Pons (tissue), 1 donor: ENCODE data around the gene LENG9.
"Not testable (repeated sequence)": the region's sequence is repeated elsewhere in the genome, so short reads cannot be mapped to it uniquely, and the experiment has no call there.

Experiments used
- DNase-seq: peaks from one replicate; pipeline ENCODE4 v3.0.0-alpha.2; 2016; ENCODE audit warnings: low spot score

Gene LENG9

DNA sequence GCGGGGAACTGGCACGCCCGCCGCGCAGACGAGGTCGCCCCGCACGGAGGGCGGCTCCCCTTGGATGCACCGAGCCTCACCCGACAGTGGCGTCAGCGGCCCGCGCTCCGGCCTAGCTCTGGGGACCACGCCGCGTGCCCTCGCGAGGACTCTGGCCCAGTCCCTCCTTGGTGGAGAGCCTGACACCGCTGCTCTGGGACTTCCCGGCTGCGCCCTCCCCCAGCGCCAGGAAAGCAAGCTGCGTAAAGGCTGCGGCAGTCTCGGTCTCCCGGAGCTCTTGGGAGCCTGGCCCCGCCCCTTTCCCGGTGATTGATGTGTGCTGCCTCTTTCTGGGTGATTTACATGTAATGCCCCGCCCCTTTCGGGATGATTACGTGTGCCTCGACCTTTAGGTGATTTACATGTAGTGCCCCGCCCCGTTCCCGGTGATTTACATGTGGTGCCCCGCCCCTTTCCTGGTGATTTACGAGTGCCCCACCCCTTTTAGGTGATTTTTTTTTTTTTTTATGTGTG, at the start of gene LENG9:
TSS of gene LENG9 (minus strand) at position 248 of the 513 bp plus-strand sequence. CDS start 252 bp downstream, outside the sequence.
- peak; percentile 99 for DNase-seq

DNA sequence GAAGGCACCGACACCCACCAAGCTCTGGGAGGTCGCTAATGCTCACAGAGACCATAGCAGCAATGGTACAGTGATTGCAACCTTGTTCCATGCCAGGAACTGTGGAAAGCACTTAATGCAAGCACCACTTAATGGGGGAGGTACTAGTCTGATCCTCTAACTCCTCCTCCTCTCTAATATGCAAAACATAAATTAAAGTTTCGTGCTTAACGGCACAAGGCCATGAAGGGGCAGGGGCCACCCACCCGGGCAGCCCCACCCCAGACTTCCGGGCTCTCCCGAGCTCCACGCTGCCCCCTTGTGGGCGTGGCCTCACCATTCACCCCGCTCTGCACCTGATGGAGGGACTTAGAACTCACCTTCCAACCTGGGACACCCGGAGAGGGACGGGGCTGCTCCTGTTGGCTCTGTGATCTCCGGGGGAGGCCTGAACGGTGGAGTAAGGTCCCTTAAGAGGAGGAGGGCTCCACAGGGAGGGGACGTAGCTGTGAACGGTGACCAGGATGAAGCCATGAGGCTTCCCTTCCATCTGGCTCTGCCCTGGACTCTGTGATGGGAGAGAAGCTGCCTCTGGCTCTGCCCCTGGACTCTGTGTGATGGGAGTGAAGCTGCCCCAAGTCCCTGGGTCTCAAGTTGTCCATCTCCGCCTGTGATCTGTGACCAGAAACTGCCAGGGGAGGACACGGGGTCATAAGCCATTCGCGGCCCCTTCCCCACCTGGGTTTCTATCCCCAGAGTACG, 45.8 kb upstream of the LENG9 start:
- not testable (repeated sequence) for DNase-seq

- DNase-seq, result not testable (repeated sequence)
These were observed 44.9 kb upstream of the LENG9 start for GRCh38 chr19:54508487-54508886.

DNA sequence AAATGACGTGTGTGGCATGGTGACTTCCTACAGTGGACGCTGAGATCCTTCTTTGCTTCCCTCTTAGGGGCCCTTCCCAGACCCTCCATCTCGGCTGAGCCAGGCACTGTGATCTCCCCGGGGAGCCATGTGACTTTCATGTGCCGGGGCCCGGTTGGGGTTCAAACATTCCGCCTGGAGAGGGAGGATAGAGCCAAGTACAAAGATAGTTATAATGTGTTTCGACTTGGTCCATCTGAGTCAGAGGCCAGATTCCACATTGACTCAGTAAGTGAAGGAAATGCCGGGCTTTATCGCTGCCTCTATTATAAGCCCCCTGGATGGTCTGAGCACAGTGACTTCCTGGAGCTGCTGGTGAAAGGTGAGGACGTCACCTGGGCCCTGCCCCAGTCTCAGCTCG, 44.2 kb upstream of the LENG9 start:
- no peak for DNase-seq

- not testable (repeated sequence) for DNase-seq
These were observed 43.6 kb upstream of the LENG9 start for GRCh38 chr19:54507038-54507717.

GRCh38 chr19:54506079-54506478, 42.5 kb upstream of the LENG9 start:
- DNase-seq, result no peak

DNA sequence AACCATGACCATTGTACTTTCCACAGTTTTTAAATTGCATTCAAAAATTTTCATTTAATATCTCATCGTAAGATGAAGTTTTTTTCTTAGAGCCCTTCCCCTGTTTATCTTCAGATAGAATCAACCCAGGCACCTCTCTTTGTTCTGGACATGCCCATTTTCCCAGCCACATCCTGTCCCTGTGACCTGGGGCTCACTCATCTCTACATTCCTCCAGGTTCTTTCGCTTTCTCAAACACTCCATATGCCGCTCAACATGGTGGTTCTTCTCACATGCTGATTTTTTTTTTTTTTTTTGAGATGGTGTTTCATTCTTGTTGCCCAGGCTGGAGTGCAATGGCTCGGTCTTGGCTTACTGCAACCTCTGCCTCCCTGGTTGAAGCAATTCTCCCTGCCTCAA, 42.0 kb upstream of the LENG9 start:
- DNase-seq, result not testable (repeated sequence)

DNA sequence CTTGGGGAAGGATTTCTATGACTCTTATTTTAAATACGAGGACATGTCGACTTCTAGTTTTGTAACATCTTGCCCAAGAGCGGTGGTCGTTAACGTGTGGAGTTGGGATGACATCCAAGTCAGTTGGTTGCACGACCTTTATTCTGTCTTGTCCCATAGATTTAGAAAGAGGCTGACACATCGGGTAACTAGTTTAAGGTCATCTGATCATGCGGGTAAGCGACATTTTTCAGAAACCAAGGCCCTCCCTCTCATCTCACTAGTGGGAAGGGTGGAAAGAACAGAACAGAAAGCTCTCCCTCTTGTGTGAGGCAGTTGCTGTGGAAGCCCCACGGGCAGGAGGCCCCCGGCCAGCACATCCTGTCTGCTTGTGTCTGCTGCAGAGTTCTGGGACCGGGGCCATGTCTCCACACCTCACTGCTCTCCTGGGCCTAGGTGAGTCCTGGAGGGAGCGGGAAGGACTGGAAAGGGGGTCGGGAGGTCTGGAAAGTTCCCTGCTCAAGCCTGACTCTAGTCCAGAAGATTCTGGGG, 39.0 kb upstream of the LENG9 start, which contains the start of gene LAIR2:
TSS of gene LAIR2 (plus strand) at position 314 of the 531 bp plus-strand sequence. CDS start at position 402, 88 bp downstream.
- DNase-seq, result no peak

GRCh38 chr19:54498451-54498772, 34.8 kb upstream of the LENG9 start:
- DNase-seq, result not testable (repeated sequence)

GRCh38 chr19:54497747-54498450, 34.3 kb upstream of the LENG9 start:
- DNase-seq, result not testable (repeated sequence)

DNA sequence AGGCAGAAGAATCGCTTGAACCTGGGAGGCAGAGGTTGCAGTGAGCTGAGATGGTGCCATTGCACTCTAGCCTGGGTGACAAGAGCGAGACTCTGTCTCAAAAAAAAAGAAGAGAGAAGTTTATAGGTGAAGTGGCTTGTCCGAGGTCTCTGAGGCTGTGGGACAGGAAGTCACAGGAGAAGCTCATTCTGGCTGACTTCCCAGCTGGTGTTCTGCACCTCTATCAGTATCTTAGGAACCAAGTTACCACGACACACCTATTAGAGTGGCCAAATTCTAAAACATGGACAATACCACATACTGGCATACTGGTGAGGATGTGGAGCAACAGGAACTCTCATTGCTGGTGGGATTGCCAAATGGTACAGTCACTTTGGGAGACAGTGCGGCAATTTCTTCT, 31.7 kb upstream of the LENG9 start:
- not testable (repeated sequence) for DNase-seq

DNA sequence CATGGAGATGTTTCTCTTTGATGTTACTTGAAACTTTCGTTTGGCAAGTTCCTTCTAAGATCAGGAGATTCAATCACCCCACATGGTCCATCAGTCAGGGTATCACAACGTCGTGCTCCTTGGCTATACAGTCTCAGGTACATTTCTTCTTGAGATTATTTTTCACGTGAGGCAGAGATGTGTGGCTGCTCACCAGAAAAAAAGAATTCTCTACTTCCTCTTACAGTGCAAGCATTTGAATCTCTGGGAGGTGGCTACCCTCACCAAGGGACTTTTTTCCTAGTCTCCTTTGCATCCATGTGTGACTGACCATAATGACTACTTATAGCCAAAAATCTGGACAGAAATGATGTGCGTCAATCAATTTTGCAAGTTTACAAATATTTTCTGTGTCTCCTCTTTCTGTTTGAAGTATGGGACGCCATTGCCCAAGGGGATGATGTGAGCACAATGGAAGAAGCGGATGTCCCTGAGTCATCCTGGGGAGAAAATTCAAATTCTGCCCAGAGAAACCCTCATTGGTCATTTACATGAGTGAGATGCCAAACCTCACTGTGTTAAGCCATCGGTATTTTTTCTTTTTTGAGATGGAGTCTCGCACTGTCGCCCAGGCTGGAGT, 30.5 kb upstream of the LENG9 start:
- DNase-seq, result no peak

- DNase-seq, result not testable (repeated sequence)
These were observed 29.5 kb upstream of the LENG9 start for GRCh38 chr19:54493056-54493455.

- DNase-seq, result no peak
These were observed 29.0 kb upstream of the LENG9 start for GRCh38 chr19:54492568-54492967.

DNA sequence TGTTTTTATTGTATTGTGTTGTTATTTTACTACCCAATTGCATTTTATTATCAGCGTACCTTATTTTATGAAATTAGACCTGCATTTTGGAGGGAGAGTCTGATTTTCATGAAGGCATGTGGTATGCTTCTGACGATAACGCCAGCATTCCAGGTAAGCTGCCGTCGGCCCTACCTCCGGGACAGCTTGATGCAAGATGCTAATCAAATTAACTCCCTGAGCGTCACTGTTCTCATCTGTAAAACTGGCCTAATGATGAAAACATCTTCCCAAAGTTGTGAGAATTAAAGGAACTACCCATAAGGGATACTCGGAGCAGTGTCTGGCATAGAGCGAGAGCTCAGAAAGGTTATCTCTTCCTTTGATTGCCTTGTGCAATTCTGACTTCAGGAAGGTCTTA, 26.2 kb upstream of the LENG9 start:
- no peak for DNase-seq

GRCh38 chr19:54489341-54489740, 25.8 kb upstream of the LENG9 start:
- no peak for DNase-seq

DNA sequence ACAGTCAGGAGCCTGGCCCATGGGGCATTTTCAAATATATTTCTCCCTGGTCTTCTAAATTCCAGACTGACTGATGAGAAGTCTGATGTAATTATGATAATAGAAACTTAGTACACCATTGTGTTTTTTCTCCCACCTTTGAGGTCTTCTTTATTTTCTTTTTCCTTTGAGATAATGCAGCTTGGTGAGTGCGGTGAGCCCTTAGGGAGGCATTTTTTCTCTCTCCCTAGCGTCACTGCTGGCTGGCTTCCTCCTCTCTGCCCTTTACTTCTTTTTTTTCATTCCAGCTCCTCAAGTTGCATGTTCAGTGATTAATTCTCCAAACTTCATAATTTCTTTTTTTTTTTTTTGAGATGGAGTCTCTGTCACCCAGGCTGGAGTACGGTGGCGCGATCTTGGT, 22.3 kb upstream of the LENG9 start:
- DNase-seq, result no peak

GRCh38 chr19:54484451-54484850, 20.9 kb upstream of the LENG9 start:
- DNase-seq, result no peak

- DNase-seq, result no peak
These were observed 19.3 kb upstream of the LENG9 start for GRCh38 chr19:54482889-54483288.

GRCh38 chr19:54481326-54481930, 17.9 kb upstream of the LENG9 start:
- DNase-seq, result peak; percentile 48

GRCh38 chr19:54480051-54480450, 16.5 kb upstream of the LENG9 start:
- no peak for DNase-seq
